HL-60 (cell line): ENCODE measurements around the gene SLC4A9.

Source experiments
- POLR2AphosphoS5 ChIP-seq: IDR thresholded peaks from 2 replicates; pipeline ENCODE4 v1.6.1; 2012; ENCODE audit warnings: low read depth
- REST ChIP-seq: IDR thresholded peaks from 2 replicates; pipeline ENCODE4 v1.6.1; 2012; ENCODE audit warnings: low read depth; ENCODE audit not compliant: insufficient replicate concordance
- SPI1 ChIP-seq: IDR thresholded peaks from 2 replicates; pipeline ENCODE4 v1.6.1; 2012; ENCODE audit warnings: low read depth, mild to moderate bottlenecking, borderline replicate concordance
- TF ChIP-seq, protein P1 (sequence below): IDR thresholded peaks from one replicate; pipeline ENCODE4 v1.5.1; 2011; ENCODE audit warnings: low read length, control low read depth, inconsistent platforms; ENCODE audit not compliant: insufficient read depth

- TF ChIP-seq, protein P1, sequence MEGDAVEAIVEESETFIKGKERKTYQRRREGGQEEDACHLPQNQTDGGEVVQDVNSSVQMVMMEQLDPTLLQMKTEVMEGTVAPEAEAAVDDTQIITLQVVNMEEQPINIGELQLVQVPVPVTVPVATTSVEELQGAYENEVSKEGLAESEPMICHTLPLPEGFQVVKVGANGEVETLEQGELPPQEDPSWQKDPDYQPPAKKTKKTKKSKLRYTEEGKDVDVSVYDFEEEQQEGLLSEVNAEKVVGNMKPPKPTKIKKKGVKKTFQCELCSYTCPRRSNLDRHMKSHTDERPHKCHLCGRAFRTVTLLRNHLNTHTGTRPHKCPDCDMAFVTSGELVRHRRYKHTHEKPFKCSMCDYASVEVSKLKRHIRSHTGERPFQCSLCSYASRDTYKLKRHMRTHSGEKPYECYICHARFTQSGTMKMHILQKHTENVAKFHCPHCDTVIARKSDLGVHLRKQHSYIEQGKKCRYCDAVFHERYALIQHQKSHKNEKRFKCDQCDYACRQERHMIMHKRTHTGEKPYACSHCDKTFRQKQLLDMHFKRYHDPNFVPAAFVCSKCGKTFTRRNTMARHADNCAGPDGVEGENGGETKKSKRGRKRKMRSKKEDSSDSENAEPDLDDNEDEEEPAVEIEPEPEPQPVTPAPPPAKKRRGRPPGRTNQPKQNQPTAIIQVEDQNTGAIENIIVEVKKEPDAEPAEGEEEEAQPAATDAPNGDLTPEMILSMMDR = no peak
- TF ChIP-seq POLR2AphosphoS5 (no peak), REST (no peak), SPI1 (no peak)
Measured at GRCh38 chr5:140342896-140343295, 17.1 kb upstream of the SLC4A9 start.
